NCI-H345 treated with DMSO at 0.1 percent for 48 hours (cell line): Measurements from ENCODE around the gene CYB561D2.
"Not testable (repeated sequence)": the region's sequence is repeated elsewhere in the genome, so short reads cannot be mapped to it uniquely, and the experiment has no call there.

Experiments
- DNase-seq: peaks from one replicate; lab custom pipeline; 2025; ENCODE audit not compliant: unreplicated experiment; lab: John Stamatoyannopoulos, UW

Gene CYB561D2

GRCh38 chr3:50350527-50351322 is at the start of gene CYB561D2, which contains the start of gene NPRL2:
CYB561D2 (plus strand) TSS chr3:50350862; CDS start chr3:50351434, 572 bp downstream.
NPRL2 (minus strand) TSS chr3:50350775; CDS start chr3:50350652, 123 bp downstream.
- peak; percentile 83 for DNase-seq

- DNase-seq, result no peak
Observed at GRCh38 chr3:50302095-50303012, 48.3 kb upstream of the CYB561D2 start.

- DNase-seq, result no peak
Observed at GRCh38 chr3:50303013-50303815, 47.4 kb upstream of the CYB561D2 start, which contains the start of gene HYAL1. HYAL1 (minus strand) TSS chr3:50303574; CDS start chr3:50302956, 618 bp downstream.

GRCh38 chr3:50304601-50305000 is 46.1 kb upstream of the CYB561D2 start:
- DNase-seq, result no peak

GRCh38 chr3:50312041-50312440 is 38.6 kb upstream of the CYB561D2 start:
- DNase-seq, result not testable (repeated sequence)

- DNase-seq, result no peak
Observed at GRCh38 chr3:50314342-50314741, 36.3 kb upstream of the CYB561D2 start.

GRCh38 chr3:50314816-50315215 is 35.8 kb upstream of the CYB561D2 start:
- no peak for DNase-seq

GRCh38 chr3:50316657-50317242 is 33.9 kb upstream of the CYB561D2 start:
- DNase-seq, result no peak

GRCh38 chr3:50317300-50317699 is 33.4 kb upstream of the CYB561D2 start:
- no peak for DNase-seq

GRCh38 chr3:50318163-50318562 is 32.5 kb upstream of the CYB561D2 start:
- no peak for DNase-seq

GRCh38 chr3:50318615-50319014 is 32.0 kb upstream of the CYB561D2 start:
- no peak for DNase-seq

GRCh38 chr3:50319181-50319893 is 31.3 kb upstream of the CYB561D2 start:
- DNase-seq, result no peak

- no peak for DNase-seq
Observed at GRCh38 chr3:50319894-50320625, 30.6 kb upstream of the CYB561D2 start.

GRCh38 chr3:50320853-50321335 is 29.8 kb upstream of the CYB561D2 start:
- peak; percentile 4 for DNase-seq

- DNase-seq, result peak; percentile 65
Observed at GRCh38 chr3:50321336-50322114, 29.1 kb upstream of the CYB561D2 start.

GRCh38 chr3:50322115-50322385 is 28.6 kb upstream of the CYB561D2 start:
- DNase-seq, result no peak

- DNase-seq, result no peak
Observed at GRCh38 chr3:50322386-50323091, 28.1 kb upstream of the CYB561D2 start, which contains the start of gene HYAL2. HYAL2 (minus strand) TSS chr3:50322745; CDS start chr3:50320489, 2,256 bp downstream.
